Progenitor cell of endocrine pancreas (in vitro differentiated cells): ENCODE results near the gene PTGFRN. TPM values are rescaled to one million over a fixed set of nuclear protein-coding genes. Genes with fewer than 3 reads are reported as not detected.

ENCODE experiments used
- DNase-seq: peaks from one replicate; pipeline ENCODE4 v3.0.0; 2021; ENCODE audit warnings: low spot score; ENCODE audit not compliant: unreplicated experiment
- H3K27ac Mint-ChIP-seq: 2 replicates; pipeline ENCODE4 v1.8.0; 2021; ENCODE audit warnings: mild to moderate bottlenecking, moderate library complexity, mixed read lengths
- H3K27me3 Mint-ChIP-seq: 2 replicates; pipeline ENCODE4 v1.8.0; 2021; ENCODE audit warnings: mixed read lengths
- H3K36me3 Mint-ChIP-seq: 2 replicates; pipeline ENCODE4 v1.8.0; 2022; ENCODE audit warnings: mixed read lengths; ENCODE audit not compliant: insufficient read depth
- H3K4me1 Mint-ChIP-seq: 2 replicates; pipeline ENCODE4 v1.8.0; 2021; ENCODE audit warnings: low read depth, mixed read lengths
- H3K4me3 Mint-ChIP-seq: 2 replicates; pipeline ENCODE4 v1.8.0; 2021; ENCODE audit warnings: low read depth, mild to moderate bottlenecking, moderate library complexity, mixed read lengths
- H3K9me3 Mint-ChIP-seq: 2 replicates; pipeline ENCODE4 v1.8.0; 2021; ENCODE audit warnings: low read depth, mixed read lengths
- total RNA-seq: library from RNA; stranded (reverse); gene quantifications from 2 replicates; pipeline ENCODE4 v1.2.1, GENCODE V29; 2021
- TF ChIP-seq, protein P1 (sequence below): fragments of 200-600 bp; sonication (generic); IDR thresholded peaks from one replicate; pipeline ENCODE4 v1.5.0; 2021; ENCODE audit warnings: antibody characterized with exemption, mild to moderate bottlenecking; ENCODE audit not compliant: unreplicated experiment

PTGFRN gene
- total RNA-seq, 1 donor from 2014 or later, result 42.9 TPM

DNA sequence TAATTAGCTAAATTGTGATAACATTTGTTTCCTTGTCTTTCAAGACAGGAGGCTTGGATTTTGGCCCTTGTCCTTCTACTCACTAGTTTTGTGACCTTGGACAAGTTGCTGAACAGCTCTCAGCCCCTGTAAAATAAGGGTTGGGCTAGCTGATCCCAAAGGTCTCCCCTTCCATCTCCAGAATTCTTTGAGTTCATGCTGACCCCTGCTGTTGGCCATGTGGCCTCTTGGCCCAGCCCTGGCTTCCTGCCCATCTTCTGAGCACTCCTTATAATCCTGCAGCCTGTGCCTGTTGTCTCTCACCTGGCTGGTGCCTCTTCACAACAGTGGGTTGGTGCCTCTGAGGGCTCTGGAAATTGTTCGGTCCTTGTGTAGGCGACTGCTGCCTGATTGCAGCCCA is 10.1 kb downstream of the PTGFRN start:
- H3K4me3 Mint-ChIP-seq, result no peak overlapping the region
- no peaks in the 10 kb centered on the region for H3K27me3 Mint-ChIP-seq
- TF ChIP-seq, protein P1, sequence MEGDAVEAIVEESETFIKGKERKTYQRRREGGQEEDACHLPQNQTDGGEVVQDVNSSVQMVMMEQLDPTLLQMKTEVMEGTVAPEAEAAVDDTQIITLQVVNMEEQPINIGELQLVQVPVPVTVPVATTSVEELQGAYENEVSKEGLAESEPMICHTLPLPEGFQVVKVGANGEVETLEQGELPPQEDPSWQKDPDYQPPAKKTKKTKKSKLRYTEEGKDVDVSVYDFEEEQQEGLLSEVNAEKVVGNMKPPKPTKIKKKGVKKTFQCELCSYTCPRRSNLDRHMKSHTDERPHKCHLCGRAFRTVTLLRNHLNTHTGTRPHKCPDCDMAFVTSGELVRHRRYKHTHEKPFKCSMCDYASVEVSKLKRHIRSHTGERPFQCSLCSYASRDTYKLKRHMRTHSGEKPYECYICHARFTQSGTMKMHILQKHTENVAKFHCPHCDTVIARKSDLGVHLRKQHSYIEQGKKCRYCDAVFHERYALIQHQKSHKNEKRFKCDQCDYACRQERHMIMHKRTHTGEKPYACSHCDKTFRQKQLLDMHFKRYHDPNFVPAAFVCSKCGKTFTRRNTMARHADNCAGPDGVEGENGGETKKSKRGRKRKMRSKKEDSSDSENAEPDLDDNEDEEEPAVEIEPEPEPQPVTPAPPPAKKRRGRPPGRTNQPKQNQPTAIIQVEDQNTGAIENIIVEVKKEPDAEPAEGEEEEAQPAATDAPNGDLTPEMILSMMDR, result no peak
- H3K4me1 Mint-ChIP-seq, result peaks cover 6% of the 10 kb centered on the region
- no peak for DNase-seq
- H3K27ac Mint-ChIP-seq, result no peak overlapping the region
- no peaks in the 10 kb centered on the region for H3K9me3 Mint-ChIP-seq
- H3K36me3 Mint-ChIP-seq, result no peaks in the 10 kb centered on the region

DNA sequence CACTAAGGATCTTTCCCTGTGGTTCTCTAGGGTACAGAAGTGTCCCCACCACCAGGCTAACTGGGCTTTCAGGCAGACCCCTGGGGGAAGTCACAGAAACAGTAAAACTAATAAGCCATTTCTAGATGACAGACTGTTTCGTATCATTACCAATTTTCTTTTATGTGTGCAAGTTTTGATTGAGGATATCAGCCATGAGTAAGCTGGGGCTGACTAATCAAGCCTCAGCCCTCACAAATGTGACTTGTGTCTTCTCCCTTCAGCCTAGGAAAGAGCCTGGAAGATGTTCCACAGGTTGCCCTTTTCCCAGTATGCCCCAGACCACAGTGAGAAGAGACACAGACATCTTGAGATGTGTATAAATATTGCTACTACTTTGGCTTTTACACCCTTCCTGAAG is 10.5 kb downstream of the PTGFRN start:
- Mint-ChIP-seq H3K27me3 (no peaks in the 10 kb centered on the region), H3K36me3 (no peaks in the 10 kb centered on the region), H3K9me3 (no peaks in the 10 kb centered on the region), H3K4me3 (no peak overlapping the region), H3K27ac (no peak overlapping the region), H3K4me1 (peaks cover 6% of the 10 kb centered on the region)
- no peak for DNase-seq
- TF ChIP-seq, protein P1, result no peak

DNA sequence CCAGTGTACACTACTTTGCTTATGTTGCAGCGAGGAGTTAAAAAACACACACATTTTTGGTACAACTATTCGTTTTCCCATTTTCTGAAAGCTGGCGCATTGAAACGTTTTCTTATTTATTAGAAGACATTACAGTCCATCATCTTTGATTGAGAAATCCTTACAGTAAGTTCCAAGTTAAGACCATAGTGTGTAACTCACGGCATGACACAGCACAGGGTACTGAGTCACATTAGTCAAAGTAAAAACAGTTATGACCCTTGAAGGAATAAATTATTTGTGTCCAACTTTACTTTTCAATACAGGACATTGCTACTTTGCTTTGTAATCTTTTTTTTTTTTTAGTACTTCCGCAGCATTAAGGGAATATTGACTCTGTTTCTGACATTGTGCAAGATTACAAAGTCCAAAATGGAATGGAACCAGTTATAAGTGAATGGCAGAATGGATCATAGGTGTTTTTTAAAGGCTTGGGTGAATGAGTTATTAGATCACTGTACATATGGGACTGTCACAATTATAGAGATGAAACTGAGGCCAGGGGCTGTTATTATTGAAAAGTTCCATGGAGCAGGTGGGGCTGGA is 11.7 kb downstream of the PTGFRN start:
- Mint-ChIP-seq H3K9me3 (no peaks in the 10 kb centered on the region), H3K27me3 (no peaks in the 10 kb centered on the region), H3K27ac (no peak overlapping the region), H3K36me3 (no peaks in the 10 kb centered on the region), H3K4me3 (no peak overlapping the region), H3K4me1 (no peaks in the 10 kb centered on the region)
- TF ChIP-seq, protein P1, result no peak
- DNase-seq, result no peak

DNA sequence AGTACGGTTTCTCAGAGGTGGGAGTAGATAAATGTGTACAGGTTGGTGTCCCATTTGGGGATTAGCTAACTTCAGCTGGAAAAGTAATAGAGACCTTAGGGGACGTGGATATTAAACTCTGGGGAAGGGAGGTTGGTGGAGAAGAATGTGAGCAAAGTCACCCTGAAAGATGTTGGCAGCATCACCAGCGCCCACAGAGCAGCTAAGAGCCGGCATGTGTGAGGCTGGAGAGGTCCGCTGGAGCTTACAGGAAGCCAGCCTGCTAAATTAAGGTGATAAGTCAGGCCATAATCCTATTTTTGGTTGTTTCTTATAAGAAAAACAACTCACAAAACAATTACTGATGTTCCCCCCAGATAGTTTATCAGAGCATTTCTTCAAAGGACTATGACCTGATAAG is 12.2 kb downstream of the PTGFRN start:
- Mint-ChIP-seq H3K4me3 (no peak overlapping the region), H3K27ac (no peak overlapping the region), H3K4me1 (no peaks in the 10 kb centered on the region), H3K9me3 (no peaks in the 10 kb centered on the region), H3K36me3 (no peaks in the 10 kb centered on the region), H3K27me3 (no peaks in the 10 kb centered on the region)
- no peak for DNase-seq
- TF ChIP-seq, protein P1, result no peak

DNA sequence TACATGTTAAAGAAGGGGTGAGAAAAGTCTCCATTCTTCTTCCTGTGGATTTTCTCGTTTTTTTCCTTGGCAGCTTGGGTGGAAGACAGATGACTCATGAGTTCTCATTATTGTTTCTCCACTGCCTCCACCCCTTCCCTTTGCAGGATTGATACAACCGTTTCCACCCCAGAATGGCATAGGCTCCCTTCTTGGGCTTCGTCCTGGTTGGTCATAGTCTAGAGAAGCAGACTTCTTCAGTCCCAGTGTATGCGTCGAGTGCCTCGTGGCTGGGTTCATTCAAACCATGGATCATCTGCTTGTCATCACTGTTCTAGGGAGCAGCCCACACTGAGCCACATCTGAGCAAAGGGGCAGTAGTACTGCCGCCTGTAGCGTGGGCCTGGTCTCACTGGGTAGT is 13.7 kb downstream of the PTGFRN start:
- H3K27me3 Mint-ChIP-seq, result no peaks in the 10 kb centered on the region
- H3K9me3 Mint-ChIP-seq, result no peaks in the 10 kb centered on the region
- TF ChIP-seq, protein P1, result no peak
- no peak overlapping the region for H3K4me3 Mint-ChIP-seq
- H3K4me1 Mint-ChIP-seq, result no peaks in the 10 kb centered on the region
- DNase-seq, result no peak
- H3K36me3 Mint-ChIP-seq, result no peaks in the 10 kb centered on the region
- H3K27ac Mint-ChIP-seq, result no peak overlapping the region
